DND-41 (cell line): ENCODE measurements around the gene NKAIN4.

ENCODE experiments used
- CTCF ChIP-seq: IDR thresholded peaks from 2 replicates; pipeline ENCODE4 v1.5.1; 2012; ENCODE audit warnings: borderline replicate concordance, low read length, moderate library complexity, mild to moderate bottlenecking; ENCODE audit not compliant: poor library complexity, severe bottlenecking; ENCODE audit errors: extremely low read depth
- EZH2 ChIP-seq: IDR thresholded peaks from 3 replicates; pipeline ENCODE4 v1.6.1; 2012; ENCODE audit warnings: borderline replicate concordance, low read depth, mild to moderate bottlenecking, moderate library complexity, low read length, inconsistent platforms; ENCODE audit not compliant: severe bottlenecking

GRCh38 chr20:63295846-63296245 lies 41.6 kb upstream of the NKAIN4 start:
- no peak for TF ChIP-seq CTCF
- no peak for TF ChIP-seq EZH2
